Measurements from ENCODE around the gene FADS3.

FADS3 gene

GRCh38 chr11:61913699-61914395 is 22.5 kb upstream of the FADS3 start:
- peak; percentile 17 for DNase-seq (ENCODE audit: low spot score)

DNA sequence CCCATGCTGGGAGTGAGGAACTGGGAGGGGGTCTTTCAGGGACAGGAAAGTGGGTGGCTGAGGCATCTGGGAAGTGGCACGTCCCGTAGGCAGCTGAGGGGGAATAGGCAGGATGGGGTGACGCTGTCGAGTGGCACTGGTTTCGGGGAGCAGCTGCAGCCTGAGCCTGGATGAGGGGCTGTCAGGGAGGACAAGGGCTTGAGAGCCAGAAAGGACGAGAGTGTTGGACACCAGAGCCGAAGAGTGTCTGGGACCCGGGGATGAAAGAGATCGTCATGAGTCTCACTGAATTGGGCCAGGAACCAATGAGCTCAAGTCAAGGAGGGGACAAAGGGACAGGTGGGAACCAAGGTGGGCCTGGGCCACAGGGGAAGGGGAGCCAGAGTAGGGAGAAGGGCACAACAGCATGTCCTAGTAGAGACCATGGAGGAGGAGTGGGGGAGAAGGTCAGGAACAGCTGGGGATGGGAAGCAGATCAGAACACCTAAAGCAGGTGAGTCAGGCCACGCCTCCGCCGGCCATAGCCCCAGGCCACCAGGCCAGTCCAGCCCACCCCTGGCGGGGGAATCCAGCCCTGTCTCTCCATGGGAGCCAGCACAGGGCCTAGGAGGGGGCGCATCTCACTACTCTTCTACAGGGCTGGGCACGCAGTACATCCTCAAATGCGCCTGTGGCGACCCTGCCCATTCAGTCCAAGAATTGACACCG is 21.8 kb upstream of the FADS3 start:
- DNase-seq (ENCODE audit: low spot score), result peak; percentile 15

DNA sequence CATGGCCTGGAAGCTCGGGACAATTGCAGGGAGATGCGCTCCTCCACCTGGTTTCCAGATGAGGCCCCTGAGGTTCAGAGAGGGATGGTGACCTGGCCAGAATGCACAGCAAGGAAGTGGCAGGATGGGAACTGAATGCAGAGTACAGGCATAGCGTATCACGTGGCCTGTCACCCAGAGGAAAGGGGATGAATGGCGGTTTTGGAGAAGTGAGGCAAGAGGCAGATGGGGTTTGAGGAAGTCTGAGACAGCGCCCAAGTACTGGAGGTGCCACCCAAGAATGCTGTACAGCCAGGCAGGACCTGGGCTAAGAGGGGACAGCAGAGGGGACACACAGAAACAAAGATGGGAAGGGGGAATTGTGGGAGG is 21.2 kb upstream of the FADS3 start:
- DNase-seq (ENCODE audit: low spot score), result peak; percentile 12

DNA sequence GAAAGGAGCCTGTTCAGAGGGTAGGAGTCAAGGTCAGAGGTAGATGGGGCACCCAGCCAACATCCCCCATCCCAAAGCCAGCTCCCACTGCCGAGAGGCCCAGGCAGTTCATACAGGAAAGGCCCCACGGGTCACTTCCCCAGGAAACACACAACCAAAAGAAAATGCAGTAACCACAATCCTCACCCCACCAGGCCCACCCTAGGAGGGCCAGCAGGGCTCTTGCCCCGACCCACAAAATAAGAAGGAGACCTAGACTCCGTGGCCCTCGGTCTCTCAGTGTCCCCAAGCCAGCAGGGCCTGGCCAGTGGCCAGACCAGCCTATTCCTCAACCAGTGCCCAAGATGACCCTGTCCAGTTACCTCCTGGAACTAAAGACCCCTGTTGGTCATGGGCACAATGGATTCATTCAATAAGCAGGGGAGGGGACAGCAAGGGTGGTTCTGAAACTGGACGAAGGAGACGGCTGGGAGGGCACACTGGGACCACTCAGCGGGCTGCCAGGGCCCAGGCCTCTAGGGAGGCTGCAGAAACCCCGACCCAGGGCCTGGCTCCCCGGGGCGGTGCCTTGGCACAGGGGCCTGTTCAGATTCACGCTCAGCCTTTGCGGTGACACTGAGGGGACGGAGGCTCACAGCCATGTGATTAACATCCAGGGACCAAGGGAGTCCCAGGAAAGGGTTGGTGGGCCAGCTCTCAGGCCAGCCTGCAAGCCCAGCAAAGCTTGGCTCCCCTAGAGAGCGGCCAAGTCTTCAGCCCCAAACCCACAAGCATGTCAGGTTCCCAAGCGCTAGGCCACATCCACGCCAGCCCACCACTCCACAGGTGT is 20.6 kb upstream of the FADS3 start:
- no peak for DNase-seq (ENCODE audit: low spot score)

GRCh38 chr11:61911128-61911700 is 19.9 kb upstream of the FADS3 start:
- DNase-seq (ENCODE audit: low spot score), result no peak

DNA sequence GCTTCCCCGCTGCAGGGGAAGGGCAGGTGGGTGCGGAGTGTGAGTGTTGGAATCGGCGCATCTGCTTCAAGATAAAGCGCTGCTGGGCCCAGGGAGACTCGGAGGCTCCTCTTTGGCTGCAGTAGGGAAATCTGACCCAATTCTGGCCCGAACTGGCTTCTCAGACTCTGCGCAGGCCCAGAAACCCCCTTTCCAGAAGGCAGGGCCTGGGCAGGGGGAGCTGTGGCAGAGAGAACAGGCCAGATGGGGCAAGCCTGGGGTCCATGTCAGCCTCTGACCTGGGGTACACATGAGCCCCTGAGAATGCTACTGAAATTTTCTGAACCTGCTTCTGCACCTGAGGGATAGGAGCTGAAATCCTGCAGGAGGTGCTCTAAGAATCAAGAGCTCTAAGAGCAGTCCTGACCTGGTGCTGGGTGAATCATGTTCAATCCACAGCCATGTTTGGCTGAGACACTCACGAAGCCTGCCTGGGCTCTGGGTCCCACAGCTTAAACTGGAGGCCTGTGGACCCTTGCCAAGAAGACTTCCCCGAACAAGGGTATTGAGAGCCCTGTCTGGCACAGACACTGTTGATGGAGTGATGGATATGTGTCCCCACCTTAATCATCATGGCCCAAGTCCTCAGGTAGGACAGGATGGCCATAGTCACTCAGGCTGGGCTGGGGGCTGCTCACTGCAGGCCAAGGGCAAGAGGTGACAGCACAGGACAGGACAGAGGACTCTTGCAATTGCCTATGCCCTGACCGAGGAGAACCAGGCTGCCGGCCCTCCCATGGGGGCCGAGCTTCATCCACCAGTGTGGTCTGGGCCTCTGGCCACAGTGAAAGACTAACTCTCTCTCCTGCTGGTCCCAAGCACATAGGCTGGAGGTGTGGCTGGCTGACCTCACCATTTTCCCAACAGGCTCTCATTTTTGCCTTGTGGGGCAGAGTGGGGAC is 19.1 kb upstream of the FADS3 start:
- no peak for DNase-seq (ENCODE audit: low spot score)

DNA sequence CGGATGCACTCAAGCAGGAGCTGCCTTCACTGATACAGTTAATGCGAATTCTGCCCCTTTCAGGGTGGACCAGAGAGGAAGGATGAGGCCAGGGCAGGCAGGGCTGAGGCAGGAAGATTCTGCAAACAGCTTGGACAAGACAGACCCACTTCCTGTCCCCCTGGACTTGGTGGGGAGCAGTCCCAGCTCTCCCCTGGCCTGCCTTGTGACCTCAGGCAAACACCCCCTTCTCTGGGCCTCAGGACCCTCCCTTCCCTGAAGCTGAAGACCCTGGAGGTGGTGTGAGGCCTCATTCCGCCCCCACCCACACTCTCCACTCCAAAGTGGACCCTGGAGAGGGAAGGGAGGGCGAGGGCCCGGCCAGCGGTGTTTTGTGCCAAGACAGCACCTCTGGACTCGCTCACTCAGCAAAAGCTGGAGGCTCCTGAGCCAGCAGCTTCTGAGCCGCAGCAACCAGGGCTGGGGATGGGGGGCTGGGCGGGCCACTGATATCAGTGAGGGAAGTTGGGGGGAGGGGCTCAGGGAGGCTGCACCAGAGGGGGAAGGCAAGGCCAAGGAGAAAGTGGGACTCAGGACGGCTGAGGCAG is 17.5 kb upstream of the FADS3 start:
- no peak for DNase-seq (ENCODE audit: low spot score)

- DNase-seq (ENCODE audit: low spot score), result no peak
Observed at GRCh38 chr11:61907871-61908729, 16.8 kb upstream of the FADS3 start.

DNA sequence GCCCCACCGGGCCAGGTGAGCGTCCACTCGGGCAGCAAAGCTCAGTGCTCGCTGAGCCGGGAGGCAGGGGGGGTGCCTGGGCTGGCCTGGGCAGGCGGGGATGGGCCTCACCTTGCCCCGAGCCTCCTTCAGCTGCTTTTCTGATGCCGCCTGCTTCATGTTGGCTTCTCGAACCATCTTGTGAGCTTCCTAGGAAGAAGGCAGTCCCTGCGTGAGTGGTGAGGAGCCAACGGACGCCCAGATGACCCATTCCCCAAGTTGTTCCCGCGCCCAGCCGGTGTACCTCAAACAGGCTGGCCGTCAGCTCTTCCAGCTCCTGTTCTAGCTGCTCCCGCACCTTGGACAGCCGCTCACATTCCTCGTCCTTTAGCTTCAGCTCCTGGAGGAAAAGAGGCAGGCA is 15.9 kb upstream of the FADS3 start:
- DNase-seq (ENCODE audit: low spot score), result no peak

GRCh38 chr11:61906522-61906909 is 15.2 kb upstream of the FADS3 start:
- DNase-seq (ENCODE audit: low spot score), result no peak

DNA sequence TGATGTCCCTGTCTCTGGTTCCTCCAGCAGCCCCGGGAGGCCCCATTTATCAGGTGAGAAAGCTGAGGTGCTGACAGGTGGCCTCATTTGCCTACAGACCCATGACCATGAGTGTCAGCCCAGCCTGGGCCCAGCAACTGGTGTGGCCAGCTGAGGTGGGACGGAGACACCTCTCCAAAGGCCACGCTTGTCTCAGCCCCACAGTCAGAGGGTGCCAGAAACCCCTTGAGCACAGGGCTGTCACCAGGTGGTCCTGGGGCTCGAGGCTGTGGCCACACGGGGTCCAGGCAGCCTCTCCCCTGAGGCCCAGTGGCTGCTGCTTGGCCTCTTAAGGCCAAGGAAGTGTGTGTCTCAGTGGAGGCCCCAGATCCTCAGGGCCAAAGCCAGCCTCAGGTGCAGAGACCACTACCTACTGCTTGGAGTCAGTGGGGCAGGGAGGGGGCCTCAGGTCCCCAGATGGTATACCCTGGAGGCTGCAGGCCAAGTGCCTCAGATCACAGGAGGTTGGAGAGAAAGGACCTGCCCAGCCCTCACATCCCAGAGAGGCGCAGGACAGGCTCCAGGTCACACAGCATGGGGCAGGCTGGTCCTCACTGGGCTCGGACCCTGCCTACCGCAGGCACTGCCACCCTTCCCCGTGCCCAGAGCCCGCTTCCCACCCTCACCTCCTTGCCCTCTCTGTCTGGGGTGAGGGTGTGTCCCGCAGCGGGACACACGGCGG is 14.6 kb upstream of the FADS3 start:
- no peak for DNase-seq (ENCODE audit: low spot score)

GRCh38 chr11:61905067-61905696 is 13.8 kb upstream of the FADS3 start:
- DNase-seq (ENCODE audit: low spot score), result no peak

DNA sequence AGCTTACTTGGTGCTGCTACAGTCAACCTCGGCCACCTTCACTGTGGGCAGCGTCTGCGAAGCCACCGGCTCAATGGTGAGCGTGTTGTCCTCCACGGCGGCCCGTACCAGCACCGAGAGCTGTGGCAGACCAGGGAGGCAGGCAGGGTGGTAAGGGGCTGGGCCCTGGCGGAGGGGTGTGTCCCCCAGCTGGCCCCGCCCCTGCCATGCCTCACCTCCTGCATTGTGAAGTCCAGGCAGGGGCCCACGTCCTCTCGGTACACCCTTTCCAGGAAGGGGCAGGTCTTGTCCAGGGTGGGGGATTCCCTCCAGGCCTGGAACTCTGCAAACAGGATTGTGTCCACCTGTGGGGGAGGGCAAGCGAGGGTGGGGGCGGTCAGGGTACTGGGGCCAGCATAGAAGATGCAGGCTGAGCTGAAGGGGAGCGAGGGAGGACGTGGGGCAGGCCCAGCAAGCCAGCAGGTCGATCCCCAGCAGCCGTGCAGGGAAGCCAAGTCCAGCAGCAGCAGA is 13.2 kb upstream of the FADS3 start:
- no peak for DNase-seq (ENCODE audit: low spot score)

GRCh38 chr11:61903845-61904244 is 12.5 kb upstream of the FADS3 start:
- no peak for DNase-seq (ENCODE audit: low spot score)

- DNase-seq (ENCODE audit: low spot score), result no peak
Observed at GRCh38 chr11:61902313-61902712, 11.0 kb upstream of the FADS3 start.

GRCh38 chr11:61901397-61901796 is 10.1 kb upstream of the FADS3 start:
- peak; percentile 72 for DNase-seq (ENCODE audit: low spot score)

DNA sequence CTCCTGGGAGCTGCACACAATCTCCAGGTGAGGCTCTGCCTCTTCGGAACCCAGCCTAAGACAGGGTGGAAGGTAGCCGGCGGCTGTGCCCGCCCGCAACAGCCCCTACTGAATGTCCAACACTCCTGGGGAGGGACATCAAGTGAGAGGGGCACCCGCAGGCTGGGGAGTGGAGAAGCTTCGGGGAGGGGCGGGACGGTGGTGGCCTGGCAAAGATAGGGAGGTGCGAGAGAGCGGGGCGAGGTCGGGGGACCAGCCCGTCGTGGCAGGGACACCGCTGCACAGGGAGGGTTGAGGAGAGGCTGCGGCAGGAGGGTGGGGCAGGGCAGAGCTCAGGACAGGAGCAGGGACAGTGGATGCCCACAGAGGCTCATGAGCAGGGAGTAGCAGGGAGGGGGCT is 8.9 kb upstream of the FADS3 start:
- no peak for DNase-seq (ENCODE audit: low spot score)

- peak; percentile 100 for DNase-seq (ENCODE audit: low spot score)
Observed at GRCh38 chr11:61899146-61899841, 7.9 kb upstream of the FADS3 start.
